Panc1 (cell line): ENCODE data around the gene SYTL4. TPM values are rescaled to one million over a fixed set of nuclear protein-coding genes. Genes with fewer than 3 reads are reported as not detected.

Experiments
- ATAC-seq: fragments of 200-7000 bp; cut with Tn5 transposase; 2 replicates; pipeline ENCODE4 v1.9.1; 2020; ENCODE audit warnings: mild to moderate bottlenecking, moderate library complexity
- BruUV-seq: library from RNA; stranded (reverse); fragments of 400-500 nt; replicated peaks from 2 replicates; lab custom pipeline; 2021; lab: Mats Ljungman, UMichigan
- CTCF ChIA-PET: fragments of 300-600 bp; sonication (Branson Sonifier 250); formaldehyde crosslinking; loops from one replicate; lab custom pipeline; 2022; ENCODE audit warnings: antibody characterized with exemption; lab: Charles Lee
- POLR2A ChIA-PET: fragments of 300-600 bp; sonication (Branson Sonifier 250); formaldehyde crosslinking; loops from one replicate; lab custom pipeline; 2022; ENCODE audit warnings: antibody characterized with exemption; lab: Charles Lee
- DNase-seq: peaks from one replicate; pipeline ENCODE4 v3.0.0-alpha.2; 2010; ENCODE audit warnings: low read depth, low spot score
- H3K27ac ChIP-seq: 2 replicates; pipeline ENCODE4 v1.5.1; 2011; ENCODE audit warnings: mild to moderate bottlenecking, low read length, inconsistent platforms
- H3K27me3 ChIP-seq: fragments of 200-500 bp; sonication (Bioruptor generic); 2 replicates; pipeline ENCODE4 v1.6.0; 2014; ENCODE audit warnings: low read length, inconsistent platforms; ENCODE audit not compliant: control insufficient read depth, insufficient read depth
- H3K36me3 ChIP-seq: fragments of 200-500 bp; sonication (Bioruptor generic); 2 replicates; pipeline ENCODE4 v1.5.1; 2014; ENCODE audit warnings: inconsistent platforms, mild to moderate bottlenecking, low read length, moderate library complexity; ENCODE audit not compliant: control insufficient read depth, insufficient read depth
- H3K4me1 ChIP-seq: 2 replicates; pipeline ENCODE4 v1.5.1; 2011; ENCODE audit warnings: inconsistent platforms, mild to moderate bottlenecking, low read length, moderate library complexity; ENCODE audit not compliant: control insufficient read depth, insufficient read depth
- H3K4me3 ChIP-seq, 2 experiments: 2 replicates each; pipeline ENCODE4 v1.5.1; 2011 to 2012; ENCODE audit warnings: low read depth in 2 of 2, low read length in 2 of 2, mild to moderate bottlenecking in 2 of 2, inconsistent platforms in 1 of 2, moderate library complexity in 1 of 2
- H3K9me3 ChIP-seq: fragments of 200-500 bp; sonication (Bioruptor generic); 2 replicates; pipeline ENCODE4 v1.5.1; 2014; ENCODE audit warnings: low read depth, mild to moderate bottlenecking, inconsistent platforms, low read length, moderate library complexity; ENCODE audit not compliant: control insufficient read depth, insufficient read depth
- POLR2AphosphoS5 ChIP-seq: IDR thresholded peaks from 2 replicates; pipeline ENCODE4 v1.6.1; 2012; ENCODE audit warnings: mild to moderate bottlenecking, low read depth, low read length, moderate library complexity
- SIN3A ChIP-seq: IDR thresholded peaks from 2 replicates; pipeline ENCODE4 v1.6.1; 2012; ENCODE audit warnings: low read depth, mild to moderate bottlenecking, low read length, moderate library complexity, borderline replicate concordance; ENCODE audit not compliant: insufficient read depth
- TCF7L2 ChIP-seq: IDR thresholded peaks from 2 replicates; pipeline ENCODE4 v1.6.1; 2011; ENCODE audit warnings: mild to moderate bottlenecking, low read depth, low read length, inconsistent platforms
- in situ Hi-C: cut with HindIII; loops from 2 replicates; pipeline ENCODE4 v1.10.0; 2016; ENCODE audit warnings: low sequenced_read_pairs, low pct_unique_long_range_greater_than_20kb
- intact Hi-C: fragments of 100-400 bp; cut with micrococcal nuclease; formaldehyde crosslinking; loops from one replicate; pipeline ENCODE4 v1.10.0; 2022; ENCODE audit not compliant: unreplicated experiment
- total RNA-seq: library from RNA; stranded (reverse); gene quantifications from one replicate; pipeline ENCODE4 v1.2.1, GENCODE V29; 2021; ENCODE audit not compliant: unreplicated experiment
- TF ChIP-seq, protein P1 (sequence below), 2 experiments: IDR thresholded peaks; 2 replicates each; pipeline ENCODE4 v1.6.1; 2011 to 2012; ENCODE audit warnings: low read depth in 2 of 2, control low read depth in 1 of 2, low read length in 1 of 2, mild to moderate bottlenecking in 1 of 2, moderate library complexity in 1 of 2; ENCODE audit not compliant: insufficient read depth in 1 of 2
- TF ChIP-seq, protein P2 (sequence below): fragments of 450-650 bp; IDR thresholded peaks from 2 replicates; pipeline ENCODE4 v1.5.1; 2017; ENCODE audit warnings: mild to moderate bottlenecking

The SYTL4 gene
- total RNA-seq, 1 experiment from 2014 or later = 0.15 TPM

- no peaks in the 10 kb centered on the region for H3K36me3 ChIP-seq
- intact Hi-C loops (no loop called here), in situ Hi-C loops (no loop called here)
- TF ChIP-seq SIN3A (no peak), POLR2AphosphoS5 (no peak), TCF7L2 (no peak)
- TF ChIP-seq, protein P1, sequence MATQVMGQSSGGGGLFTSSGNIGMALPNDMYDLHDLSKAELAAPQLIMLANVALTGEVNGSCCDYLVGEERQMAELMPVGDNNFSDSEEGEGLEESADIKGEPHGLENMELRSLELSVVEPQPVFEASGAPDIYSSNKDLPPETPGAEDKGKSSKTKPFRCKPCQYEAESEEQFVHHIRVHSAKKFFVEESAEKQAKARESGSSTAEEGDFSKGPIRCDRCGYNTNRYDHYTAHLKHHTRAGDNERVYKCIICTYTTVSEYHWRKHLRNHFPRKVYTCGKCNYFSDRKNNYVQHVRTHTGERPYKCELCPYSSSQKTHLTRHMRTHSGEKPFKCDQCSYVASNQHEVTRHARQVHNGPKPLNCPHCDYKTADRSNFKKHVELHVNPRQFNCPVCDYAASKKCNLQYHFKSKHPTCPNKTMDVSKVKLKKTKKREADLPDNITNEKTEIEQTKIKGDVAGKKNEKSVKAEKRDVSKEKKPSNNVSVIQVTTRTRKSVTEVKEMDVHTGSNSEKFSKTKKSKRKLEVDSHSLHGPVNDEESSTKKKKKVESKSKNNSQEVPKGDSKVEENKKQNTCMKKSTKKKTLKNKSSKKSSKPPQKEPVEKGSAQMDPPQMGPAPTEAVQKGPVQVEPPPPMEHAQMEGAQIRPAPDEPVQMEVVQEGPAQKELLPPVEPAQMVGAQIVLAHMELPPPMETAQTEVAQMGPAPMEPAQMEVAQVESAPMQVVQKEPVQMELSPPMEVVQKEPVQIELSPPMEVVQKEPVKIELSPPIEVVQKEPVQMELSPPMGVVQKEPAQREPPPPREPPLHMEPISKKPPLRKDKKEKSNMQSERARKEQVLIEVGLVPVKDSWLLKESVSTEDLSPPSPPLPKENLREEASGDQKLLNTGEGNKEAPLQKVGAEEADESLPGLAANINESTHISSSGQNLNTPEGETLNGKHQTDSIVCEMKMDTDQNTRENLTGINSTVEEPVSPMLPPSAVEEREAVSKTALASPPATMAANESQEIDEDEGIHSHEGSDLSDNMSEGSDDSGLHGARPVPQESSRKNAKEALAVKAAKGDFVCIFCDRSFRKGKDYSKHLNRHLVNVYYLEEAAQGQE (IDR thresholded peaks at IDR 0.05; ENCODE audit: insufficient read depth in 1 of 2, low read depth in 2 of 2, low read length in 1 of 2) = no peak
- TF ChIP-seq, protein P2, sequence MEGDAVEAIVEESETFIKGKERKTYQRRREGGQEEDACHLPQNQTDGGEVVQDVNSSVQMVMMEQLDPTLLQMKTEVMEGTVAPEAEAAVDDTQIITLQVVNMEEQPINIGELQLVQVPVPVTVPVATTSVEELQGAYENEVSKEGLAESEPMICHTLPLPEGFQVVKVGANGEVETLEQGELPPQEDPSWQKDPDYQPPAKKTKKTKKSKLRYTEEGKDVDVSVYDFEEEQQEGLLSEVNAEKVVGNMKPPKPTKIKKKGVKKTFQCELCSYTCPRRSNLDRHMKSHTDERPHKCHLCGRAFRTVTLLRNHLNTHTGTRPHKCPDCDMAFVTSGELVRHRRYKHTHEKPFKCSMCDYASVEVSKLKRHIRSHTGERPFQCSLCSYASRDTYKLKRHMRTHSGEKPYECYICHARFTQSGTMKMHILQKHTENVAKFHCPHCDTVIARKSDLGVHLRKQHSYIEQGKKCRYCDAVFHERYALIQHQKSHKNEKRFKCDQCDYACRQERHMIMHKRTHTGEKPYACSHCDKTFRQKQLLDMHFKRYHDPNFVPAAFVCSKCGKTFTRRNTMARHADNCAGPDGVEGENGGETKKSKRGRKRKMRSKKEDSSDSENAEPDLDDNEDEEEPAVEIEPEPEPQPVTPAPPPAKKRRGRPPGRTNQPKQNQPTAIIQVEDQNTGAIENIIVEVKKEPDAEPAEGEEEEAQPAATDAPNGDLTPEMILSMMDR = no peak
- ATAC-seq (no peak), DNase-seq (no peak)
- H3K9me3 ChIP-seq = no peaks in the 10 kb centered on the region
- CTCF ChIA-PET = no interaction called here
- H3K27ac ChIP-seq = no peak overlapping the region
- no peak overlapping the region for H3K4me3 ChIP-seq
- POLR2A ChIA-PET = no interaction called here
- no peaks in the 10 kb centered on the region for H3K4me1 ChIP-seq
- H3K27me3 ChIP-seq = 0 out of 2 replicates have a peak, but pooled peaks cover 3% of the 10 kb centered on the region
- no TSS peak for BruUV-seq
These were observed 14.1 kb upstream of the SYTL4 start for GRCh38 chrX:100745806-100746537.

DNA sequence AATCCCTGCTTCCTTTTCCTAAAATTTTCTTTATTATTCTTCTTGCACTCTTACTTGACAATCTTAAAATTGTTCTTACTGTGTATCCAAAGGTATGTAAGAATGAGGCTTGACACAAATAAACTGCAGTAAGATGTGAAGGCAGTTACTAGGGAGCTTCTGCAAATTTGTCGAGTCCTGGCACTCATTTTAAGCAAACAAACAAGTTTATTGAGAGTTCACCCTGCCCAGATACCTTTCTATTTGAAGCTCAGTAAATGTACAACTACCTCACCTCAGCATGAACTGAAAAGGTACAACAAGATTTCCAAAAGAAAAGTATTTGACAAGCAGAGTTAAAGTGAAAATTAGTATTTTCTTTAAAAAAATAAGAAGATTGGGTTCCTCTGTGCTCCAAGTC is 13.3 kb upstream of the SYTL4 start:
- CTCF ChIA-PET = no interaction called here
- TF ChIP-seq POLR2AphosphoS5 = no peak
- TF ChIP-seq SIN3A = no peak
- TF ChIP-seq, protein P2 = no peak
- TF ChIP-seq TCF7L2 = no peak
- TF ChIP-seq, protein P1 (IDR thresholded peaks at IDR 0.05; ENCODE audit: insufficient read depth in 1 of 2, low read depth in 2 of 2, low read length in 1 of 2) = no peak
- ATAC-seq (no peak), DNase-seq (no peak)
- Histone ChIP-seq H3K9me3 (no peaks in the 10 kb centered on the region), H3K27ac (no peak overlapping the region), H3K36me3 (no peaks in the 10 kb centered on the region), H3K4me1 (no peaks in the 10 kb centered on the region), H3K27me3 (0 out of 2 replicates have a peak, but pooled peaks cover 3% of the 10 kb centered on the region), H3K4me3 (no peak overlapping the region)
- in situ Hi-C loops = no loop called here
- no TSS peak for BruUV-seq
- POLR2A ChIA-PET = no interaction called here
- intact Hi-C loops = no loop called here
